ENCODE results near the gene SORBS2. TPM values are rescaled to one million over a fixed set of nuclear protein-coding genes. Genes with fewer than 3 reads are reported as not detected.

SORBS2 gene
- total and polyA plus RNA-seq, 2 of the 8 experiments (the other 6 are each of a cell fraction or from before 2014, with no cell fraction given), result 73.0 to 87.1 TPM

- TF ChIP-seq RFX5 (IDR thresholded peaks at IDR 0.05; ENCODE audit: borderline replicate concordance, low read depth, low read length) (no peak), POLR2AphosphoS5 (IDR thresholded peaks at IDR 0.05; ENCODE audit: low read depth, low read length) (no peak), RBBP5 (IDR thresholded peaks at IDR 0.05; ENCODE audit: borderline replicate concordance, low read depth, low read length) (no peak), CEBPB (IDR thresholded peaks at IDR 0.05; ENCODE audit: low read depth, low read length) (no peak), HDAC6 (IDR thresholded peaks at IDR 0.05; ENCODE audit: low read depth, low read length) (no peak), KDM4A (IDR thresholded peaks at IDR 0.05; ENCODE audit: low read depth, low read length, severe bottlenecking) (no peak), TEAD4 (IDR thresholded peaks at IDR 0.05; ENCODE audit: low read depth, low read length) (no peak), BCL11A (IDR thresholded peaks at IDR 0.05; ENCODE audit: low read depth in 2 of 2, low read length in 2 of 2) (no peak), ATF2 (IDR thresholded peaks at IDR 0.05; ENCODE audit: low read length) (no peak)
Measured at GRCh38 chr4:185809533-185810071, 2.4 kb downstream of the SORBS2 start (continued).
